ENCODE data around the gene PRKCQ.

The PRKCQ gene

GRCh38 chr10:6621536-6621935 is 41.5 kb upstream of the PRKCQ start:
- Histone ChIP-seq H3K27ac (no peak overlapping the region), H3K4me2 (no peak overlapping the region), H3K4me3 (IDR thresholded peaks at IDR 0.05; ENCODE audit: insufficient read depth, low read depth, low read length) (no peak overlapping the region), H3K36me3 (ENCODE audit: insufficient read depth) (no peaks in the 10 kb centered on the region), H3K79me2 (ENCODE audit: insufficient read depth, low read depth) (no peaks in the 10 kb centered on the region), H2AFZ (ENCODE audit: low read depth) (no peak overlapping the region), H3K4me1 (ENCODE audit: low read depth, poor library complexity, severe bottlenecking) (no peaks in the 10 kb centered on the region), H3K27me3 (ENCODE audit: insufficient read depth, low read depth) (no peaks in the 10 kb centered on the region), H4K20me1 (ENCODE audit: insufficient read depth) (no peaks in the 10 kb centered on the region), H3K9ac (no peak overlapping the region)
- TF ChIP-seq CTCF (conservative IDR thresholded peaks at IDR 0.05; ENCODE audit: low read depth, low read length) = no peak

- Histone ChIP-seq H3K4me3 (IDR thresholded peaks at IDR 0.05; ENCODE audit: insufficient read depth, low read depth, low read length) (no peak overlapping the region), H3K9ac (no peak overlapping the region), H3K79me2 (ENCODE audit: insufficient read depth, low read depth) (no peaks in the 10 kb centered on the region), H3K27ac (no peak overlapping the region), H3K36me3 (ENCODE audit: insufficient read depth) (no peaks in the 10 kb centered on the region), H3K27me3 (ENCODE audit: insufficient read depth, low read depth) (no peaks in the 10 kb centered on the region), H4K20me1 (ENCODE audit: insufficient read depth) (no peaks in the 10 kb centered on the region), H3K4me2 (no peak overlapping the region), H2AFZ (ENCODE audit: low read depth) (no peak overlapping the region), H3K4me1 (ENCODE audit: low read depth, poor library complexity, severe bottlenecking) (no peaks in the 10 kb centered on the region)
- no peak for TF ChIP-seq CTCF (conservative IDR thresholded peaks at IDR 0.05; ENCODE audit: low read depth, low read length)
Measured at GRCh38 chr10:6619660-6620059, 39.6 kb upstream of the PRKCQ start.

- H3K36me3 ChIP-seq (ENCODE audit: insufficient read depth) = no peaks in the 10 kb centered on the region
- H3K4me3 ChIP-seq (IDR thresholded peaks at IDR 0.05; ENCODE audit: insufficient read depth, low read depth, low read length) = no peak overlapping the region
- no peak overlapping the region for H3K27ac ChIP-seq
- H4K20me1 ChIP-seq (ENCODE audit: insufficient read depth) = no peaks in the 10 kb centered on the region
- no peaks in the 10 kb centered on the region for H3K79me2 ChIP-seq (ENCODE audit: insufficient read depth, low read depth)
- H2AFZ ChIP-seq (ENCODE audit: low read depth) = no peak overlapping the region
- no peak overlapping the region for H3K4me2 ChIP-seq
- no peaks in the 10 kb centered on the region for H3K27me3 ChIP-seq (ENCODE audit: insufficient read depth, low read depth)
- no peak overlapping the region for H3K9ac ChIP-seq
- no peaks in the 10 kb centered on the region for H3K4me1 ChIP-seq (ENCODE audit: low read depth, poor library complexity, severe bottlenecking)
- no peak for TF ChIP-seq CTCF (conservative IDR thresholded peaks at IDR 0.05; ENCODE audit: low read depth, low read length)
Measured at GRCh38 chr10:6618340-6618739, 38.3 kb upstream of the PRKCQ start.

- H3K4me1 ChIP-seq (ENCODE audit: low read depth, poor library complexity, severe bottlenecking) = no peaks in the 10 kb centered on the region
- no peak overlapping the region for H2AFZ ChIP-seq (ENCODE audit: low read depth)
- H3K9ac ChIP-seq = no peak overlapping the region
- H3K36me3 ChIP-seq (ENCODE audit: insufficient read depth) = no peaks in the 10 kb centered on the region
- no peaks in the 10 kb centered on the region for H3K27me3 ChIP-seq (ENCODE audit: insufficient read depth, low read depth)
- no peaks in the 10 kb centered on the region for H3K79me2 ChIP-seq (ENCODE audit: insufficient read depth, low read depth)
- H4K20me1 ChIP-seq (ENCODE audit: insufficient read depth) = no peaks in the 10 kb centered on the region
- no peak overlapping the region for H3K4me2 ChIP-seq
- no peak overlapping the region for H3K27ac ChIP-seq
- no peak overlapping the region for H3K4me3 ChIP-seq (IDR thresholded peaks at IDR 0.05; ENCODE audit: insufficient read depth, low read depth, low read length)
- TF ChIP-seq CTCF (conservative IDR thresholded peaks at IDR 0.05; ENCODE audit: low read depth, low read length) = no peak
Measured at GRCh38 chr10:6617309-6618076, 37.4 kb upstream of the PRKCQ start.
